PC-9 (cell line): ENCODE data around the gene KIAA1958.

Source experiments
- CTCF ChIP-seq: fragments of 200-600 bp; sonication (generic); conservative IDR thresholded peaks from 2 replicates; pipeline ENCODE4 v1.6.1; 2017; ENCODE audit warnings: mixed run types, antibody characterized with exemption, mild to moderate bottlenecking, moderate library complexity
- EZH2 ChIP-seq: fragments of 200-600 bp; sonication (generic); IDR thresholded peaks from 2 replicates; pipeline ENCODE4 v1.8.0; 2017; ENCODE audit warnings: antibody characterized with exemption, low read depth

- TF ChIP-seq CTCF (no peak), EZH2 (no peak)
Observed at GRCh38 chr9:112664531-112664930, 177.9 kb downstream of the KIAA1958 start.
